ENCODE measurements around the gene TUBB2A.
"Not testable (repeated sequence)": the region's sequence is repeated elsewhere in the genome, so short reads cannot be mapped to it uniquely, and the experiment has no call there.

Gene TUBB2A

GRCh38 chr6:3166535-3167225, 9.3 kb upstream of the TUBB2A start:
- not testable (repeated sequence) for H3K4me3 ChIP-seq (ENCODE audit: insufficient read depth, low read depth, low read length, poor library complexity, severe bottlenecking); H3K4me1 ChIP-seq (ENCODE audit: control insufficient read depth, insufficient read depth, low read length, poor library complexity, severe bottlenecking); H3K9me3 ChIP-seq (ENCODE audit: control insufficient read depth, low read length); DNase-seq; H3K27ac ChIP-seq (ENCODE audit: insufficient read depth, low read length, poor library complexity, severe bottlenecking); H3K27me3 ChIP-seq (replicated peaks; ENCODE audit: control insufficient read depth, insufficient read depth, low read length, poor library complexity, severe bottlenecking); H3K36me3 ChIP-seq (ENCODE audit: control insufficient read depth, insufficient read depth, low read length)

- Histone ChIP-seq H3K36me3 (ENCODE audit: control insufficient read depth, insufficient read depth, low read length) (no peaks in the 10 kb centered on the region), H3K4me3 (ENCODE audit: insufficient read depth, low read depth, low read length, poor library complexity, severe bottlenecking) (no peak overlapping the region), H3K4me1 (ENCODE audit: control insufficient read depth, insufficient read depth, low read length, poor library complexity, severe bottlenecking) (peaks cover under 1% of the 10 kb centered on the region), H3K9me3 (ENCODE audit: control insufficient read depth, low read length) (no peaks in the 10 kb centered on the region), H3K27me3 (replicated peaks; ENCODE audit: control insufficient read depth, insufficient read depth, low read length, poor library complexity, severe bottlenecking) (no peaks in the 10 kb centered on the region), H3K27ac (ENCODE audit: insufficient read depth, low read length, poor library complexity, severe bottlenecking) (no peak overlapping the region)
- no peak for DNase-seq
Measured at GRCh38 chr6:3165631-3166534, 8.5 kb upstream of the TUBB2A start.

DNA sequence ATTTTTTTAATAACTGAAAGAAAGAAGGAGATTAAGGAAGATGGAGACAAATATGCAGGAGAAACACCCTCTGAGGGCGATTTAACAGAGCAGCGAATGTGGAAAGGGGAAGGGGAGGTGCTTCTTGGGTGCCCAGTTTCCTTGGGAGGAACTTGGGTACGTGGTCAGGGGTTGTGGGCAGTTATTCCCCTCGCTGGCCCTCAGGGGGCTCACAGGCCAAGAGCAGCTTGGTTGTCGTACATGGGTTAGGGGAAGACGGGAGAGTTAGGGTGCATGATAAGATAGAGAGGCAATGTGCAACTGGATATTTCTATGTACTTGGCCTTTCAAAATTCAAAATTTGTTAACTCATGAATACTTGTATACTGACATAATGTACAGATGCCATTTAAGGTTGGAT, 7.0 kb upstream of the TUBB2A start:
- DNase-seq: no peak
- Histone ChIP-seq H3K27ac (ENCODE audit: insufficient read depth, low read length, poor library complexity, severe bottlenecking) (no peak overlapping the region), H3K4me3 (ENCODE audit: insufficient read depth, low read depth, low read length, poor library complexity, severe bottlenecking) (no peak overlapping the region), H3K36me3 (ENCODE audit: control insufficient read depth, insufficient read depth, low read length) (no peaks in the 10 kb centered on the region), H3K9me3 (ENCODE audit: control insufficient read depth, low read length) (no peaks in the 10 kb centered on the region), H3K4me1 (ENCODE audit: control insufficient read depth, insufficient read depth, low read length, poor library complexity, severe bottlenecking) (peaks cover 15% of the 10 kb centered on the region), H3K27me3 (replicated peaks; ENCODE audit: control insufficient read depth, insufficient read depth, low read length, poor library complexity, severe bottlenecking) (no peaks in the 10 kb centered on the region)

GRCh38 chr6:3163248-3163594, 5.9 kb upstream of the TUBB2A start:
- Histone ChIP-seq H3K4me1 (ENCODE audit: control insufficient read depth, insufficient read depth, low read length, poor library complexity, severe bottlenecking) (peaks cover 17% of the 10 kb centered on the region), H3K9me3 (ENCODE audit: control insufficient read depth, low read length) (no peaks in the 10 kb centered on the region), H3K27me3 (replicated peaks; ENCODE audit: control insufficient read depth, insufficient read depth, low read length, poor library complexity, severe bottlenecking) (no peaks in the 10 kb centered on the region), H3K27ac (ENCODE audit: insufficient read depth, low read length, poor library complexity, severe bottlenecking) (no peak overlapping the region), H3K36me3 (ENCODE audit: control insufficient read depth, insufficient read depth, low read length) (no peaks in the 10 kb centered on the region), H3K4me3 (ENCODE audit: insufficient read depth, low read depth, low read length, poor library complexity, severe bottlenecking) (peak overlapping the region; percentile 17)
- DNase-seq: no peak

DNA sequence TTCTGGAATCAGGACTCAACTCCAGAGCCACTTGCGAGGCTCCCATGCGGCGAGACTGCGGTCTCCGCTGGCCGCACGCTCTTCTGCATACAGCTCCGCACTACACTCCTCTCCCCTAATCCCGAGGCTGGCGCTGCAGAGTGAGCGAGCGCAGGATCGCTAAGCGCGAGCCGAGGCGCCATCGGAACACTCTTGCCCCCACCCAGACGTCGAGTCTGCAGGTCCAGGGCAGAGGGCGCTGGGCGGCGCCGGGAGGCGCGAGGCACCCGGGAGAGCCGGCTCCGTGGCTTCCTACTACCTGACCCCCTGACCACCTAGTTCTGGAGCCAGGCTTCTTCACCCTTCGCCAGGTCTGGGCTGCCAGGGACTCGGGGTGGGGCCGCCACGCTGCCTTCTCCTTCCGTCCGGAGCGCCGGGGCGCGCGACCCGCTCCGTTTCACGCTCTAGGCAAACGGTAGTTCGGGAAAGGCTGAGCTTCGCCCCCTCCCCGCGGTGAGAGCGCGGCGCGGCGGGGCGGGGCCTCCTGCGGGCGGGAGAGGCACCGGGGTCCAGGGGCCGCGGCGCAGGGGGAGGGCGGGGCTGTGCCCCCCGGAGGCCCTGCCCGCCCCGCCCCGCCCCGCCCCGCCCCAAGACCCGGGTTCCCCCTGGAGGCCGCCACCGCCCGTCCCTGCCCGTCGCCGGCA, 5.4 kb upstream of the TUBB2A start:
- H3K27me3 ChIP-seq (replicated peaks; ENCODE audit: control insufficient read depth, insufficient read depth, low read length, poor library complexity, severe bottlenecking): no peaks in the 10 kb centered on the region
- no peaks in the 10 kb centered on the region for H3K36me3 ChIP-seq (ENCODE audit: control insufficient read depth, insufficient read depth, low read length)
- peak overlapping the region; percentile 88 for H3K4me3 ChIP-seq (ENCODE audit: insufficient read depth, low read depth, low read length, poor library complexity, severe bottlenecking)
- H3K27ac ChIP-seq (ENCODE audit: insufficient read depth, low read length, poor library complexity, severe bottlenecking): peak overlapping the region; percentile 67
- no peaks in the 10 kb centered on the region for H3K9me3 ChIP-seq (ENCODE audit: control insufficient read depth, low read length)
- DNase-seq: peak; percentile 58 to 65 (median 59)
- H3K4me1 ChIP-seq (ENCODE audit: control insufficient read depth, insufficient read depth, low read length, poor library complexity, severe bottlenecking): peaks cover 22% of the 10 kb centered on the region

DNA sequence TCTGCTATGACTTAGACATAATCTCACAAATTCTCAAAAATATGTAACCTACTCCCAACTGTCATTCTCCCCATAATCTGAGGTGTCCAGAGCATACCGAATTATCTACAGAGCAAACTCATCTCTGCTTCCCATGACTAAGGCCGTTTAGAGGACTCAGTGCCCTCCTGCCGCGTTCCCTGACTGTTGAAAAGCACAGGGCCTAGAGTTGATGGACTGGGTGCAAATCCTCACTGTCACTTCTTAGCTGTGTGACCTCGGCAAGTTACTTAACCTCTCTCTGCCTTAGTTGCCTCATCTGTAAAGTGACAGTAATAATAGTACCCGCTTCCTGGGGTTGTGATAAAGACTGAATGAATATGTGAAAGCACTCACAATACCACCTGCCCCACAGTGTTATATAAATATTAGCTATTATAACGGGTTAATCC, 4.7 kb upstream of the TUBB2A start:
- no peak overlapping the region for H3K4me3 ChIP-seq (ENCODE audit: insufficient read depth, low read depth, low read length, poor library complexity, severe bottlenecking)
- H3K27ac ChIP-seq (ENCODE audit: insufficient read depth, low read length, poor library complexity, severe bottlenecking): peak overlapping the region; percentile 67

GRCh38 chr6:3159805-3160781, 2.7 kb upstream of the TUBB2A start:
- Histone ChIP-seq H3K36me3 (ENCODE audit: control insufficient read depth, insufficient read depth, low read length) (no peaks in the 10 kb centered on the region), H3K4me3 (ENCODE audit: insufficient read depth, low read depth, low read length, poor library complexity, severe bottlenecking) (no peak overlapping the region), H3K9me3 (ENCODE audit: control insufficient read depth, low read length) (no peaks in the 10 kb centered on the region), H3K27ac (ENCODE audit: insufficient read depth, low read length, poor library complexity, severe bottlenecking) (peak overlapping the region; percentile 77), H3K27me3 (replicated peaks; ENCODE audit: control insufficient read depth, insufficient read depth, low read length, poor library complexity, severe bottlenecking) (no peaks in the 10 kb centered on the region), H3K4me1 (ENCODE audit: control insufficient read depth, insufficient read depth, low read length, poor library complexity, severe bottlenecking) (peaks cover 28% of the 10 kb centered on the region)
- peak; percentile 61 to 70 (median 62) for DNase-seq

More for the DNA sequence above, 4.7 kb upstream of the TUBB2A start:
- no peaks in the 10 kb centered on the region for H3K27me3 ChIP-seq (replicated peaks; ENCODE audit: control insufficient read depth, insufficient read depth, low read length, poor library complexity, severe bottlenecking)
- H3K4me1 ChIP-seq (ENCODE audit: control insufficient read depth, insufficient read depth, low read length, poor library complexity, severe bottlenecking): peaks cover 23% of the 10 kb centered on the region
- no peaks in the 10 kb centered on the region for H3K36me3 ChIP-seq (ENCODE audit: control insufficient read depth, insufficient read depth, low read length)
- no peak for DNase-seq
- H3K9me3 ChIP-seq (ENCODE audit: control insufficient read depth, low read length): no peaks in the 10 kb centered on the region

GRCh38 chr6:3156184-3157130, 887 bp downstream of the TUBB2A start:
- peak overlapping the region; percentile 86 for H3K27ac ChIP-seq (ENCODE audit: insufficient read depth, low read length, poor library complexity, severe bottlenecking)
- peak overlapping the region; percentile 64 for H3K4me3 ChIP-seq (ENCODE audit: insufficient read depth, low read depth, low read length, poor library complexity, severe bottlenecking)
- not testable (repeated sequence) for H3K36me3 ChIP-seq (ENCODE audit: control insufficient read depth, insufficient read depth, low read length); DNase-seq; H3K9me3 ChIP-seq (ENCODE audit: control insufficient read depth, low read length); H3K27me3 ChIP-seq (replicated peaks; ENCODE audit: control insufficient read depth, insufficient read depth, low read length, poor library complexity, severe bottlenecking)
- H3K4me1 ChIP-seq (ENCODE audit: control insufficient read depth, insufficient read depth, low read length, poor library complexity, severe bottlenecking): peaks cover 28% of the 10 kb centered on the region

Data from effector memory CD4-positive, alpha-beta T cell (primary cell).